Amniotic stem cell (primary cell): ENCODE measurements around the gene SBF2.
"Not testable (repeated sequence)": the region's sequence is repeated elsewhere in the genome, so short reads cannot be mapped to it uniquely, and the experiment has no call there.

Experiments
- DNase-seq: peaks from one replicate; lab custom pipeline; 2025; lab: John Stamatoyannopoulos, UW

The SBF2 gene

GRCh38 chr11:10265936-10266335 is 28.1 kb downstream of the SBF2 start:
- no peak for DNase-seq

- not testable (repeated sequence) for DNase-seq
Observed at GRCh38 chr11:10264716-10265115, 29.3 kb downstream of the SBF2 start.

GRCh38 chr11:10263929-10264328 is 30.1 kb downstream of the SBF2 start:
- DNase-seq = no peak

- DNase-seq = no peak
Observed at GRCh38 chr11:10261821-10262220, 32.2 kb downstream of the SBF2 start.

GRCh38 chr11:10257478-10257877 is 36.5 kb downstream of the SBF2 start:
- DNase-seq = no peak

GRCh38 chr11:10255388-10256125 is 38.5 kb downstream of the SBF2 start:
- DNase-seq = no peak

GRCh38 chr11:10249448-10250131 is 44.4 kb downstream of the SBF2 start:
- not testable (repeated sequence) for DNase-seq

- no peak for DNase-seq
Observed at GRCh38 chr11:10247011-10247410, 47.0 kb downstream of the SBF2 start.

- no peak for DNase-seq
Observed at GRCh38 chr11:10243896-10244575, 50.0 kb downstream of the SBF2 start.

- no peak for DNase-seq
Observed at GRCh38 chr11:10236840-10237239, 57.2 kb downstream of the SBF2 start.

- DNase-seq = peak; percentile 48
Observed at GRCh38 chr11:10233581-10233980, 60.4 kb downstream of the SBF2 start.

GRCh38 chr11:10232756-10233155 is 61.3 kb downstream of the SBF2 start:
- DNase-seq = no peak

- DNase-seq = not testable (repeated sequence)
Observed at GRCh38 chr11:10231803-10232202, 62.2 kb downstream of the SBF2 start.

- no peak for DNase-seq
Observed at GRCh38 chr11:10225553-10225952, 68.5 kb downstream of the SBF2 start.

- DNase-seq = no peak
Observed at GRCh38 chr11:10222399-10222798, 71.6 kb downstream of the SBF2 start.

GRCh38 chr11:10221342-10221741 is 72.7 kb downstream of the SBF2 start:
- no peak for DNase-seq

- no peak for DNase-seq
Observed at GRCh38 chr11:10211470-10211869, 82.5 kb downstream of the SBF2 start.

GRCh38 chr11:10209326-10209725 is 84.7 kb downstream of the SBF2 start:
- no peak for DNase-seq

- DNase-seq = no peak
Observed at GRCh38 chr11:10208131-10208575, 85.9 kb downstream of the SBF2 start.

GRCh38 chr11:10205928-10206327 is 88.1 kb downstream of the SBF2 start:
- DNase-seq = no peak

- DNase-seq = no peak
Observed at GRCh38 chr11:10204021-10204420, 90.0 kb downstream of the SBF2 start.

GRCh38 chr11:10201343-10201742 is 92.7 kb downstream of the SBF2 start:
- no peak for DNase-seq

GRCh38 chr11:10197091-10197490 is 96.9 kb downstream of the SBF2 start:
- DNase-seq = no peak
